Sciatic nerve (tissue), 2 donors: ENCODE results near the gene STARD7. TPM values are rescaled to one million over a fixed set of nuclear protein-coding genes. Genes with fewer than 3 reads are reported as not detected.
A peak's percentile ranks its signal among the peaks of the same experiment; 100 is the strongest.
"Not testable (repeated sequence)": the region's sequence is repeated elsewhere in the genome, so short reads cannot be mapped to it uniquely, and the experiment has no call there.

Source experiments
- ATAC-seq: fragments of 200-7000 bp; cut with Tn5 transposase; one replicate; pipeline ENCODE4 v1.9.1; 2020; ENCODE audit warnings: mild to moderate bottlenecking, moderate library complexity
- DNase-seq: peaks from one replicate; pipeline ENCODE4 v3.0.0-alpha.2; 2020; ENCODE audit warnings: low spot score
- intact Hi-C: fragments of 100-400 bp; cut with DNase I; formaldehyde crosslinking; loops from one replicate; pipeline ENCODE4 v1.14.2; 2022
- total RNA-seq: library from RNA; stranded (reverse); fragmentation: NEBNext Ultra II Directional; extraction: Animal tissue kit (Norgen Biotek cat#: 25700); gene quantifications from one replicate; pipeline ENCODE4 v1.2.1, GENCODE V29; 2021
- donor health status: DM: no; HTN: no; CAD: no.
- donor health status: DM: no; HTN: no; CAD: no.

STARD7 gene
- total RNA-seq, 1 donor from 2014 or later, result 72.5 TPM

DNA sequence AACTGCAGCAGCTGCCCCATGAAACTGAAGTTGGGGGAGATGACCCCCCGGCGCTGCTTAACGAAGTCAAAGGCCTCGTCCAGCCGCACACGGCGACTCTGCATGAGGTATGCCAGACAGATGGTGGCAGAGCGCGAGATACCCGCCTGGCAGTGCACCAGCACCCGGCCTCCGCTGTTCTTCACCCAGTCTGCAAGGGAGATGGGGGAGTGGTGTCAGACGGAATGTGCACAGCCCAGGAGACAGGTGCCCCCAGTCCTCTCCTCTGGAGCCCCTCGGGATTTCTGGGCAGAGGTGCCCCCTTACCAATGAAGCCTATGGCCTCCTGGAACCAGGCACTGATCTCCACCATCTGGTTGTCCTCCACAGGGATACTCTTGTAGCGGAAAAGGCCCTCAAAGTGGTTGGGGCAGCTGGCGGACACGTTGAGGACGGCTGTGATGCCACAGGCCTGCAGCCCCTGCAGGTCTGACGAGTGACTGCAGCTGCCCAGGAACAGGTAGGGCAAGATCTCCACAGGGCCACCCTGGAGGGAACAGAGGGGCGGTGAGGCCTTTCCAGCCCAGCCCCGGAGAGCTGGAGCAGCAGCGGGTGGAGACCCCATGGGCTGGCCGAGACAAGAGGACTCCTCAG lies 64.7 kb downstream of the STARD7 start:
- ATAC-seq, result no peak
- no peak for DNase-seq
- intact Hi-C loops, result no loop called here

- ATAC-seq (no peak), DNase-seq (no peak)
- intact Hi-C loops, result no loop called here
Observed at GRCh38 chr2:96143231-96143847, 65.3 kb downstream of the STARD7 start.

GRCh38 chr2:96142217-96143113 lies 66.2 kb downstream of the STARD7 start:
- no peak for ATAC-seq
- DNase-seq, result no peak
- intact Hi-C loops, result no loop called here

- not testable (repeated sequence) for DNase-seq, ATAC-seq
Observed at GRCh38 chr2:96141624-96141967, 67.0 kb downstream of the STARD7 start.

DNA sequence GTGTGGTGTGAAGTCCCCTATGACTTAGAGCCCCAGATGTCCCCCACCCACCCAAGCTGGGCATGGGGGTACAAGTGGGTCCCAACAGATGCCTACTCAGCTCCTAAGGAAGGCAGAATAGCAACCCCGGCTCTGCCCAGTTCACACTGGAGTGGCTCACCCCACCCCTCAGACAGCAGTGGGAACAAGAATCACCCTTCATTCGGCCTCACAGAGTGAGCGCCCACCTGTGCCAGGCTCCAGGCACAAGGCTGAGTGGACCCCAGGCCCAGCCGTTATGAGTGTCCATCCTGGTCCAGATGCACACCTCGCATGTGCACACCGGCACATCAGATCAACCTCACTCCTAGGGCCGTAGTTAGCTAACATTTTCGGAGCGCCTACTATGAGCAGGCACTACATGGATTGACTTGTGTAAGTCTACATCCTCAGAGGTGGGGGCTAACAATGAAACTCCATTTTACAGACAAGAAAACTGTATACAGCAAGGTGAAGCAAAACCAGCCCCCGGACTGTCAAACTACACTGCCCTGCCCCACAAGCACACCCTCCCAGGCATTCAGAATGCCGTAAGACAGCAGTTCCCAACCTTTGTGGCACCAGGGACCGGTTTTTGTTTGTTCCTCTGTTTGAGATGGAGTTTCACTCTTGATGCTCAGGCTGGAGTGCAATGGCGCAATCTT lies 67.5 kb downstream of the STARD7 start:
- DNase-seq (no peak), ATAC-seq (no peak)
- intact Hi-C loops, result no loop called here

More at GRCh38 chr2:96141624-96141967, 67.0 kb downstream of the STARD7 start:
- intact Hi-C loops, result not testable (repeated sequence)

DNA sequence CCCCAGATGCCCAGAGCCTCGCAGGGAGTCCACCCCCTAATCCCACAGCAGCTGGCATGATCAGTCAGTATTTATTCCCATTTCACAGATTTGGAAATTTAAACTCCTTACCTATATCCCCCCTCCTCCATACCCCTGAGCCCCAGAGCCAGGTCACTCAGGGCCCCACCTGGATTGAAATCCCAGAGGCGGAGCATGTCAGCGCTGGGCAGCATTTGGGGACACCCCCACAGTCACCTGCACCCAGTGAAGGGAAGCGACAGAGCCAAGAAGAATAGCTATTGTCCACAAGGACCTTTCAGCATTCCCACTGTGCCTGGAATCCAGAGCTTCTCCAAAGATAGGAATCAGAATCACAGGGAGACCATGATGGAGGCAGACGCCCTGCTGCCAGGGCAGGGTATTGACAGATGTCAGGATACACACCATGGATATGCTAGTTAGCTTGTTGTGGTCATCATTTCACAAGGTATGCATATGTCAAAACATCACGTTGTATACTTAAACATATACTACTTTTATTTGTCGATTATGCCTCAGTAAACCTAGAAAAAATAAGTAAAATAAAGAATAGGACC lies 69.4 kb downstream of the STARD7 start:
- ATAC-seq, result no peak
- intact Hi-C loops, result loop anchor here (5.0 kb wide), 1 partner anchor 33 kb away; no protein-coding TSS in a partner anchor
- no peak for DNase-seq

GRCh38 chr2:96138179-96139145 lies 70.2 kb downstream of the STARD7 start, which contains the start of gene ASTL:
Gene ASTL, minus strand, starts transcription at chr2:96138502. Its CDS starts 66 bp downstream, at chr2:96138436.
- intact Hi-C loops, result loop anchor here (5.0 kb wide), 1 partner anchor 34 kb away; no protein-coding TSS in a partner anchor
- DNase-seq (no peak), ATAC-seq (peak; percentile 35)

GRCh38 chr2:96137321-96138178 lies 71.1 kb downstream of the STARD7 start:
- intact Hi-C loops, result loop anchor here (5.0 kb wide), 1 partner anchor 35 kb away; no protein-coding TSS in a partner anchor
- ATAC-seq (no peak), DNase-seq (no peak)

DNA sequence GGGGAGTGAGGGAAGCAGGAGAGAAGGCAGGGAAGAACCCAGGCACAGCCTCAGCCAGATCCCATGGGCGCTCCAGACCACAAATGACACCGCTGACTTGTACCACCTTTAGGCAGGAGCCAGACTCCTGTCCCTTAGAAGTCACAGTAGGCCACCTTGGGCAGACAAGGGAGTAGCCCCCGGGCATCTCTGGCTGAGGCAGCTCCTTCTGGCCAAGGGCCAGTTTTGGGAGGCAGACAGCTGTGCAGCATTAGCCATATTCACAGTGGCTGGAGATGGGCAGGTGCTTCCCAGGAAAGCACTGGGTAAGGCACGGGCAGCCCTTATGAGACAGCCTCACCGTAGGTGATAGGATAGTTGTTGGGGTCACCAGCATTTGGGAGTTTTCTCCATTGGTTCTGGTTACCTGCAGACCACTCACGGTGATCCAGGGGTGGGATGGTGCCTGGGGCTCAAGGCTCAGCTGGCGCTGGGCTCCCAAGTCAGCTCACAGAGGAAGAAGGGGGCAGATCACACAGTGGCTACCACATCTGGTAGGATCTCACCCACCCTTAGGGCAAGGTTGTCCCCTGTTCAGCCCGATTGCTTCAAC lies 72.4 kb downstream of the STARD7 start:
- intact Hi-C loops, result loop anchor here (5.0 kb wide), 1 partner anchor 36 kb away; no protein-coding TSS in a partner anchor
- no peak for ATAC-seq
- no peak for DNase-seq

- ATAC-seq, result no peak
- DNase-seq, result no peak
- intact Hi-C loops, result loop anchor here (5.0 kb wide), 1 partner anchor 37 kb away; no protein-coding TSS in a partner anchor
Observed at GRCh38 chr2:96135621-96136020, 73.0 kb downstream of the STARD7 start.

- intact Hi-C loops, result loop anchor here (5.0 kb wide), 1 partner anchor 37 kb away; no protein-coding TSS in a partner anchor
Observed at GRCh38 chr2:96135171-96135570, 73.5 kb downstream of the STARD7 start.

More at GRCh38 chr2:96135171-96135570, 73.5 kb downstream of the STARD7 start:
- ATAC-seq (no peak), DNase-seq (no peak)

Other genes starting within 250 kb of the STARD7 start
- 81.0 TPM for gene ANKRD36C, start 217.0 kb downstream of the STARD7 start, total RNA-seq
- gene GPAT2, start 173.9 kb downstream of the STARD7 start, total RNA-seq, result 11.1 TPM
- gene ADRA2B, start 92.3 kb downstream of the STARD7 start, total RNA-seq, result 3.2 TPM
- 0.31 TPM for gene ASTL, start 70.3 kb downstream of the STARD7 start, total RNA-seq
- gene DUSP2, start 63.4 kb downstream of the STARD7 start, total RNA-seq, result 7.3 TPM
- 33.5 TPM for gene TMEM127, start 57.2 kb upstream of the STARD7 start, total RNA-seq
- gene CIAO1, start 57.4 kb upstream of the STARD7 start, total RNA-seq, result 62.7 TPM
- 89.0 TPM for gene SNRNP200, start 96.7 kb upstream of the STARD7 start, total RNA-seq
- 2.8 TPM for gene ITPRIPL1, start 116.5 kb upstream of the STARD7 start, total RNA-seq
- gene NCAPH, start 126.9 kb upstream of the STARD7 start, total RNA-seq, result 0.98 TPM